Spinal cord (tissue), 10 donors: ENCODE measurements around the gene EWSR1. TPM values are rescaled to one million over a fixed set of nuclear protein-coding genes. Genes with fewer than 3 reads are reported as not detected.

Experiments used
- DNase-seq, 6 donors: peaks; one replicate each; pipeline versions ENCODE4 v3.0.0 to v3.0.0-alpha.2; 2013 to 2015; ENCODE audit warnings: low spot score in 6 of 6, low read depth in 4 of 6
- H3K27ac ChIP-seq: one replicate; pipeline ENCODE4 v1.5.1; 2013; ENCODE audit warnings: low read depth, low read length, control low read depth
- H3K27me3 ChIP-seq: one replicate; pipeline ENCODE4 v1.6.1; 2013; ENCODE audit warnings: low read length; ENCODE audit not compliant: control insufficient read depth, insufficient read depth
- H3K36me3 ChIP-seq: one replicate; pipeline ENCODE4 v1.6.1; 2013; ENCODE audit warnings: low read length; ENCODE audit not compliant: control insufficient read depth, insufficient read depth
- H3K4me1 ChIP-seq: one replicate; pipeline ENCODE4 v1.6.1; 2013; ENCODE audit warnings: low read length; ENCODE audit not compliant: control insufficient read depth, insufficient read depth
- H3K4me3 ChIP-seq: one replicate; pipeline ENCODE4 v1.5.1; 2013; ENCODE audit warnings: low read depth, low read length, control low read depth
- H3K9me3 ChIP-seq: one replicate; pipeline ENCODE4 v1.6.1; 2013; ENCODE audit warnings: low read length; ENCODE audit not compliant: control insufficient read depth, insufficient read depth
- WGBS: methylation state at CpG from one replicate; pipeline ENCODE4 v1.1.5; 2013; ENCODE audit warnings: missing lambda C conversion rate; ENCODE audit not compliant: insufficient coverage; 5-methylcytosine and 5-hydroxymethylcytosine counted together
- polyA plus RNA-seq, 2 donors: library from polyadenylated mRNA; unstranded; fragments of 120-200 nt; gene quantifications; one replicate each; pipeline ENCODE4 v1.2.1, GENCODE V29; 2013; ENCODE audit not compliant: insufficient read length in 2 of 2
- total RNA-seq, 2 donors: library from RNA; depleted of rRNA in 1 of 2; stranded (reverse); fragments of 120-200 nt in 1 of 2; fragments of >200 nt in 1 of 2; gene quantifications; one replicate each; pipeline versions ENCODE4 v1.2.3 to v1.2.4, GENCODE V29; 2013 to 2014
- donor health status: healthy.

Gene EWSR1
- total and polyA plus RNA-seq, 4 donors = 114 to 316 (median 248) TPM

- H3K36me3 ChIP-seq = peaks cover 84% of the 10 kb centered on the region
- H3K27me3 ChIP-seq = no peaks in the 10 kb centered on the region
- H3K4me1 ChIP-seq = no peaks in the 10 kb centered on the region
- WGBS = 94% methylated on average over 2 of the region's 3 CpGs
- no peak for DNase-seq
- no peaks in the 10 kb centered on the region for H3K9me3 ChIP-seq
- no peak overlapping the region for H3K4me3 ChIP-seq
- H3K27ac ChIP-seq = no peak overlapping the region
These were observed 16.1 kb downstream of the EWSR1 start for GRCh38 chr22:29284196-29284595.

GRCh38 chr22:29288837-29289236 lies 20.8 kb downstream of the EWSR1 start:
- no peaks in the 10 kb centered on the region for H3K27me3 ChIP-seq
- no peak for DNase-seq
- no CpG with 5 or more reads among the region's 2 CpGs for WGBS
- no peaks in the 10 kb centered on the region for H3K9me3 ChIP-seq
- H3K4me3 ChIP-seq = no peak overlapping the region
- no peak overlapping the region for H3K27ac ChIP-seq
- H3K36me3 ChIP-seq = peaks cover 64% of the 10 kb centered on the region
- H3K4me1 ChIP-seq = no peaks in the 10 kb centered on the region

GRCh38 chr22:29290061-29290460 lies 22.0 kb downstream of the EWSR1 start:
- 61% methylated on average over 3 of the region's 5 CpGs for WGBS
- DNase-seq = no peak
- H3K36me3 ChIP-seq = peaks cover 61% of the 10 kb centered on the region
- H3K9me3 ChIP-seq = no peaks in the 10 kb centered on the region
- no peak overlapping the region for H3K4me3 ChIP-seq
- H3K27me3 ChIP-seq = no peaks in the 10 kb centered on the region
- H3K27ac ChIP-seq = no peak overlapping the region
- no peaks in the 10 kb centered on the region for H3K4me1 ChIP-seq

GRCh38 chr22:29291215-29291614 lies 23.1 kb downstream of the EWSR1 start:
- H3K4me3 ChIP-seq = no peak overlapping the region
- H3K27me3 ChIP-seq = no peaks in the 10 kb centered on the region
- WGBS = no CpG with 5 or more reads among the region's 7 CpGs
- H3K36me3 ChIP-seq = peaks cover 55% of the 10 kb centered on the region
- no peaks in the 10 kb centered on the region for H3K9me3 ChIP-seq
- H3K27ac ChIP-seq = no peak overlapping the region
- H3K4me1 ChIP-seq = no peaks in the 10 kb centered on the region
- DNase-seq = no peak

- no peak overlapping the region for H3K4me3 ChIP-seq
- H3K4me1 ChIP-seq = no peaks in the 10 kb centered on the region
- H3K27me3 ChIP-seq = no peaks in the 10 kb centered on the region
- no peak for DNase-seq
- H3K36me3 ChIP-seq = peaks cover 57% of the 10 kb centered on the region
- H3K27ac ChIP-seq = no peak overlapping the region
- H3K9me3 ChIP-seq = no peaks in the 10 kb centered on the region
These were observed 24.3 kb downstream of the EWSR1 start for GRCh38 chr22:29292379-29292778.

GRCh38 chr22:29298641-29299040 lies 30.6 kb downstream of the EWSR1 start:
- Histone ChIP-seq H3K4me1 (peaks cover 25% of the 10 kb centered on the region), H3K27ac (no peak overlapping the region), H3K9me3 (no peaks in the 10 kb centered on the region), H3K4me3 (no peak overlapping the region), H3K36me3 (peaks cover 69% of the 10 kb centered on the region), H3K27me3 (no peaks in the 10 kb centered on the region)
- WGBS = 94% methylated on average over 2 of the region's 8 CpGs
- DNase-seq = no peak

GRCh38 chr22:29299136-29299900 lies 31.2 kb downstream of the EWSR1 start:
- Histone ChIP-seq H3K4me1 (peaks cover 25% of the 10 kb centered on the region), H3K27ac (no peak overlapping the region), H3K27me3 (no peaks in the 10 kb centered on the region), H3K9me3 (no peaks in the 10 kb centered on the region), H3K36me3 (peaks cover 62% of the 10 kb centered on the region), H3K4me3 (no peak overlapping the region)
- DNase-seq = no peak
- 95% methylated on average over 18 of the region's 19 CpGs for WGBS

- H3K9me3 ChIP-seq = no peaks in the 10 kb centered on the region
- H3K4me1 ChIP-seq = peaks cover 29% of the 10 kb centered on the region
- H3K4me3 ChIP-seq = no peak overlapping the region
- peaks cover 58% of the 10 kb centered on the region for H3K36me3 ChIP-seq
- H3K27ac ChIP-seq = no peak overlapping the region
- 75% methylated on average over 3 of the region's 4 CpGs for WGBS
- DNase-seq = no peak
- H3K27me3 ChIP-seq = peaks cover 3% of the 10 kb centered on the region
These were observed 32.4 kb downstream of the EWSR1 start for GRCh38 chr22:29300467-29300806.

GRCh38 chr22:29300807-29301601 lies 32.9 kb downstream of the EWSR1 start:
- DNase-seq = no peak
- Histone ChIP-seq H3K27me3 (peaks cover 4% of the 10 kb centered on the region), H3K4me3 (no peak overlapping the region), H3K36me3 (peaks cover 56% of the 10 kb centered on the region), H3K4me1 (peaks cover 35% of the 10 kb centered on the region), H3K9me3 (no peaks in the 10 kb centered on the region), H3K27ac (no peak overlapping the region)
- WGBS = 91% methylated on average over 7 of the region's 10 CpGs
